DMS53 treated with DMSO at 0.1 percent for 48 hours (cell line): ENCODE data around the gene CNTD1.

ENCODE experiments used
- DNase-seq: peaks from one replicate; lab custom pipeline; 2025; ENCODE audit not compliant: unreplicated experiment; lab: John Stamatoyannopoulos, UW

The CNTD1 gene

GRCh38 chr17:42803074-42803883 is 4.6 kb downstream of the CNTD1 start:
- no peak for DNase-seq

GRCh38 chr17:42804918-42805367 is 6.3 kb downstream of the CNTD1 start:
- DNase-seq: peak; percentile 90

GRCh38 chr17:42806249-42806648 is 7.6 kb downstream of the CNTD1 start:
- DNase-seq: no peak

DNA sequence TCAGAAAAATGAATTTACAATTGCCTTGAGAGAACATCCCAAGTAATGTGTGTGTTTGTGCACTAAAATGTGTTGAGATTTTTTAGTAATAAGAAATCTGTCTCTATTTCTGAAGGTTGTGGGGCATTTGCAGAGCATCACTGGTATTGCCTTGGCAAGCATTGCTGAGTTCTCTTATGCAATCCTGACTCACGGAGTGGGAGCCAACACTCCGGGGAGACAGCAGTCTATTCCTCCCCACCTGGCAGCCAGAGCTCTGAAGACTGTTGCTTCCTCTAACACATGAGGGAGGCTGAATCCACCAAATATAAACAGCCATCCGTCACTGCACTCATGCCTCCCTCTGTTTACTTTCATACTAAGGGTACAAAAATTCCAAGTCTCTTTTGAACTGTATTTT is 10.6 kb downstream of the CNTD1 start:
- DNase-seq: no peak

DNA sequence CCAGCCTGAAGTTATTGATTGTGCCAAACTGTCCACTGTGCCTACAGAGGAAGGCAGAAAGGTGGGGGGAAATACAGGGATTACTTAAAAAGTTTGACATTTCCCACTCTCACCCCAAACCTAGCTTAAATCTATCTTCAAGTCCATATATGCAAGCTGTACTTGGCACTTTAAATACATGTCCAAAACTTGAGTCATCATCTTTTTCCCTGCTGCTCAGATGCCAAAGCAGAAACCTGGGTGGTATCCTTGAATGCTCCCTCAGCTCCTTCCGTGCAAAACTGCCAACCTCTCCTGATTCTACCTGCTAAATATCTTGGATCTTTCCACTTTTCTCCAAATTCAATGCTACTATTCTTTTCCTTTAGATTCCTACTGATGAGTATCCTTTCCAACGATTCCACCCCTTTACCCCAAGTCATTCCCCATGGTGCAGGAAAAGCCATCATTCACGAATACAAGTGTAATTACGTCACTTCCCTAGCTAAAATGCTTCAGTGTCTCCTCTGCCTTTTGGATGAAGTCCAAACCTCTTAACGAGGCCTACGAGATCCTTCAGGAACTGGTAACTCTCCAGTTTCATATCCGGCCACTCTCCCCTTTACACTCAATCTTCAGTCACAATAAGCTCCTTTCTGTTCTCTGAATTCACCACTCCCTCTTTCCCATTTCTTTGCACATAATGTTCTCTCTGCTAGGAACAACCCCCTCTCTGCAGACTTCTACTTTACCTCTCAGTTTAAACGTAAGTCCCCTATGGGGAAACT is 16.2 kb downstream of the CNTD1 start:
- DNase-seq: no peak

DNA sequence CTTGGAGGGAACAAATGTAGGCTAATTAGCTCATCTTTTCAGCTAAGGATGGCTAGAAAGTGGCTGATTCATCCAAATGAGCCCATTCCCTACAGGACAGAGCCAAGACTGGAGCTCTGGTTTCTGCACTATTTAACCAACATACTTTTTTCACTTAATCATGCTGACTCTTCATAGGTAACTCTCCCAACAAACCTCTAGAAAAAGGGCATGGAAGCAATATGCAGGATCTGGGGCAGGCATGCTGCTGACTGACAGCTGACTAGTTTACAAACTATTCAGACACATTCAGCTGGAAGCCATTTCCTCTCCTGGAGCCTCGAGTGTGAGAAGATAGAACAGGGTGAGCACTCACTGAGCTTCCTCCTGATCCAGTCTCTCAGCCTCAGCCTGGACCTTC is 19.2 kb downstream of the CNTD1 start:
- DNase-seq: no peak

DNA sequence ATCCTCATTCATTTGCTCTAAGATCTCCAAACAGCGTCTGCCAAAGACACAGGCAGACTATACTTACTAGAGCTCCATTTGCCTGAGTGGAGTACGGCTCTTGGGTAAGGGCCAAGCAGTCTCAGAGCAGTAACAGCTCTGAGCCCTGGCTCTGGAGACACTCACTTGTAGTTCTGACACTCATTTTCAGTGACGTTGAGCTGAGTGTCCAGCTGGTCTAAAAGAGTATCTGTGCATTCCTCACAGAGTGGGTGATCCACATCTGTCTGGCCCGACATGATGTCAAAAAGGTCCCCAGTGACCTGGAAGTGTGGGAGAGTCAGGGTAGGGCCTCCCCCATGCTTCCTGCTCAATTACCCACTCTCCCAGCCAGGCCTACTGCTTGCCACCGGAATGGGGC is 19.7 kb downstream of the CNTD1 start:
- no peak for DNase-seq

- peak; percentile 72 for DNase-seq
Observed at GRCh38 chr17:42819939-42820535, 21.4 kb downstream of the CNTD1 start.

DNA sequence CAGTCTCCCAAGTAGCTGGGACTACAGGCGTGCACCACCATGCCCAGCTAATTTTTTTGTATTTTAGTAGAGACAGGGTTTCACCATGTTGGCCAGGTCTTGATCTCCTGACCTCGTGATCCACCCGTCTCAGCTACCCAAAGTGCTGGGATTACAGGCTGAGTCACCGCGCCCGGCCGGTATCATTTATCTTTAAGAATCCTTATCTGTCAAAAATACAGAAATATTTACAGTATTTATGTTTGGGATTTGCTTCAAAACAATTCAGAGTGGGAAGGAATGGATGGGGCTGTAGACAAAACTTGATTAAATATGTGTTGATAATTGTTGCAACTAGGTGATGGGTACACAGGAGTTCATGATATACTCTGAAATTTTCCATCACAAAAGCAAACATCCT is 22.5 kb downstream of the CNTD1 start:
- DNase-seq: no peak

GRCh38 chr17:42827472-42827871 is 28.8 kb downstream of the CNTD1 start:
- DNase-seq: no peak

- DNase-seq: no peak
Observed at GRCh38 chr17:42830971-42831370, 32.3 kb downstream of the CNTD1 start.

DNA sequence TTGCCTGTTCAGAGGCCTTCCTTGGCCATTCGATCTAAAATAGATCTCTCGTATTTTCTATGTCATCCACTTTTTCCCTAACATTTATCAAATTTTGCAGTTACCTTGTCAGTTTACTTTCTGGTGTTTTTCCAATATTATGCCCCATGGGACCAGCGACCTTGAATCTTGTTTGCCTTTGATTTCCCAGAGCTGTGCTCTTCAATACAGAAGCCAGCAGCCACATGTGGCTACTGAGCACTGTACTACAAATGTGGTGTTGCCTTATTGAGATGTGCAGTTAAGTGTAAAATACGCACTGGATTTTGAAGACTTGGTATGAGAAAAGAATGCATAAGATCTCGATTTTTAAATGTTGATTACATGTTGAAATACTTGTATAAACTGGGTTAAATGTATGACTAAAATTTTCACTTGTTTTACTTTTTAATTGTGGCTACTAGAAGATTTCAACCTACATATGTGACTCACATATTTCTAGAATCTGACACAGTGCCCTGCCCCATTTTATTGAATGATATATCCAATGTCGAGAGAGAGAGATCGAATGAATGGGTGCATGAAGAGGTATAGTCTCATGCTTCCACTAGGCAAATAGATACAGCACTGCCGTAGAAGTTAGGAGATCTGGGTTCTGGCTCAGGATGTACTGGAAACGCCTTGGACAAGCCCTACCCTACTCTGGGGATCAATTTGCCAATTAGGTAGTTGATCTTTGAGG is 33.7 kb downstream of the CNTD1 start:
- DNase-seq: no peak

DNA sequence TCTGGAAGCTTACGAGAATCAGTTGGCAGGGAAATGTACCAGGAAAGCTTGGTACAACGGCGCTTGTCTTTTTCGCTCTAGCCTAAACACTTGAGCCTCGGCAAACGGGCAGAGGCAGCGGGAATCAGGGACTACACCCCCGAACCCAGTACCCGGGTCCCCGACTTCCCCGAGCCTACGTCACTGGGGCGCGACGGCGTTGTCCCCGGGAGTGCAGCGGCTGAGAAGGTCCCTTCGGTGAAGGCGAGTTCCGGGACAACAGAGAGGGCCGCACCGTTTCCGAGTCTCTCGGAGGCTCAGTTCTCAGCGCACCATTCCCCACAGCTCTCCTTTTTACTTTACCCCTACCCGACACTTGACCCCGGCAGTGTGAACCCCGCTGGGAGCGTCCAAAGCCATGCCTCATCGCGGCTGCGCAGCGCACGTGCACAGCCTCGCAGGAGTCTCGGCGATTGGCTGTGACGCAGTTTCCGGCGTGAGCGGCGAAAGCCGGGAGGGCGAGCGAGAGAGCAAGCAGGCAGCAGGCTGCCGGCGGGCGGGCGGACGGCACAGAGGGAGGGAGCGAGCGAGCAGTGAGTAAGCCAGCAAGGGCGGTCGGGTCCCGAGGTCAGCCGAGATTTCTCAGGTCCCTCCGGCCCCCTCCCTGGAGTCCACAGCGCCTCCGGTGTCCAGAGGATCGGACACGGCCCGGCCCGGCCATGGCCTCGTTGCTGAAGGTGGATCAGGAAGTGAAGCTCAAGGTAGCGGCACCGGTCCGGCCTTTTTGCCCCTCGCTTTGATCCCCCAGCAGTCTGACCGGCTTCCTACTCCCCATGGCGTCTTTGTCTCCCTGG is 34.5 kb downstream of the CNTD1 start, which contains the start of gene PSME3:
Gene PSME3 (plus strand): TSS at position 464 of the 833 bp plus-strand sequence. CDS start 235 bp downstream, at position 699.
- DNase-seq: peak; percentile 84

- DNase-seq: no peak
Observed at GRCh38 chr17:42833767-42834422, 35.2 kb downstream of the CNTD1 start.

DNA sequence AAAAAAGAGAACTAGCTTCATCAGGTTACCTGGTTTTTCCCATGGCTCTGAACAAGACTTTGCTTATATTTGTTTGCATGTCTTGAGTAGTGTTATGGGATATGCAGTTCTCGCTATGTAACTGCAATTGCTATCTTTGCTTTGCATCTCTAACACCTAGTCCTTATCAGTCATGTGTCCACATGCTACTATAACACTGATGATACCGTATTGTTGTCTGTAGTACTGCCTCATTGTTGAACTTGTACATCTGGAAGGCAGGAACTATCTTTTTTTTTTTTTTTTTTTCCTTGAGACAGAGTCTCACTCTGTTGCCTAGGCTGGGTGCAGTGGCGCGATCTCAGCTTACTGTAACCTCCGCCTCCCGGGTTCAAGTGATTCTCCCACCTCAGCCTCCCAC is 37.1 kb downstream of the CNTD1 start:
- no peak for DNase-seq

- no peak for DNase-seq
Observed at GRCh38 chr17:42841975-42842685, 43.5 kb downstream of the CNTD1 start.

DNA sequence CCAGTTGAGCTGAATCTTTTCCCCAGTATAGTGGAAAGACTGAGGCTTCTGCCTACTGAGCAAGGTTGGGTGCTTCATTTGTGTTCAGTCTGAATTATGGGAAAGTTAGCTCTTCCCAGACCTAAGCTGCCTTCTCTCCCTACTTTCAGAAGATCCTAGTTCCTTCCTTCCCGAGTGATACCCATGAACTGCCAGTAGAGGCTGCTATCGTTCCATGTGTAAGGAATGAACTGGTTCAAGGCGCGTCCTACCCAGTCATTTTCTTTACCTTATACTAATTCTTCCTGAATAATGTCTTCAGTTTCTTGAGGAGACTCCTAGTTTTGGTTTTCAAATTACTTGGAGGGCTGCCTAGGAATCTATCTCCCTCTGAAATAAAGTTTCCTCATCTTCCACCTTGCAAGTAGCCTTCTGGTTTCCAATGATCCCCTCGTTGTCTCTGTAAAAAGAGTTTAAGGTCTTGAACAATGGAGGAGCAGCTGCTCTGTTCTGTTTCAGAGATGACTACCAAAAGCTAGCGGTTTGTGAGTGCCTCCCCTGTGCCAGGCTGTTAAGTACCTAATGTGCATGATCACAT is 44.8 kb downstream of the CNTD1 start:
- peak; percentile 83 for DNase-seq

DNA sequence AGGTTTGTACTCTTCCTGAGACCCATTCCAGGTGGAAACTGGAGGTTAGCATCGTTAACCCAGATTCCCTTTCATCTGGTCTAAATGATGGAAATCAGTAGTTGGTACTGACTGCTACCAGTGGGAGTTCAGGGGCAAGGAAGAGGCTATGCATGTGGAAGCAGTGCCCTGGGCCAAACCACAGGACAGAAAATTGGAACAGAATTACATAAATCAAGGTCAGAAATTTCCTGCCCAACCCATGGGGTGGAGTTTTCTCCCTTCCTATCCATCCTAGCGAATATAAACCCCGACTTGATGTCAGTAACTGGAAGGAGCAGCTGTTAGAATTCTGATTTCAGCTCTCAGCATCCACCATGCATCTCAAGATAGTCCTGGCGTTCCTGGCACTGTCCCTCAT is 45.6 kb downstream of the CNTD1 start, which contains the start of gene AOC2:
Gene AOC2 (plus strand): TSS at position 310 of the 400 bp plus-strand sequence. CDS start 47 bp downstream, at position 357.
- no peak for DNase-seq
